ENCODE measurements around the gene XKR7.

XKR7 gene

GRCh38 chr20:31981784-31982183 lies 13.8 kb downstream of the XKR7 start:
- no peak for DNase-seq

DNA sequence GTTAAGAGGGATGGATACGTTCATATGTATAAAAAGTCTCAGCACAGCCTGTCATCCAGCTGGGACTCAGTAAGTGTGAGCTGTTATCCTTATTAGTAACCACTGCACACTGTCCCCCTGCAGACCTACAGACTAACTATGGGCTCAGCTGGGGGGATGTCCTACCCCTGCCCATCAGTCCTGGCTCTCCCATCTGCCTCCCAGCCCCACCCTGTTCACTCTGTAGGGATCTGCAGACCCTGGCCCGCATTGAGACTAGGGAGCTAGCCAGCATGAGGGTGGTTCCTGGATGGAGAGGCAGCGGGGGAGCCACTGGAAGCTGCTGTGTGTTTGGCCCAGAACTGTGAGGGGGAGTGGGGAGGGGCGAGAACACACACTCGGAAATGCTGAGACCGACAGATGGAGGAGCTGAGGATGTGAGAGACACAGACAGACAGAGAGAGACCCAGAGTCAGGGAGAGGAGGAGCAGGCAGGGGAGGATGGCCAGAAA lies 17.1 kb downstream of the XKR7 start:
- no peak for DNase-seq

DNA sequence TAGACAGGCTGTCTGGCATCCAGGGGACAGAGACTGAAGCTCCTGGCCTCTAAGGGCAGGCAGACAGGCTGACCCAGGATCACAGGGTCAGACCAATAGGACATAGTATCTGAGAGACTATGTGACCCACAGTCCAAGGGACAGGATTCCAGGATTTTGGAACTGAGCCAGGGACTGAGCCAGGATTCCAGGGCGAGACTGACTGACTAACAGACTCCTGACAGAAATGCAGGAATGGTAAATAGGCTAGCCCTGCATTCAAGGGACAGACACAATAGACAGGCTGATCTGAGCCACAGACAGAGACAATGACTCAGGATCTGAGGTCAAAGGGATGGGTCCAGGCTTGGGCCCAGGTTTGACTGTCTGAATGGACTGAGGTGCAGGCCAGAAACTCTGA lies 19.8 kb downstream of the XKR7 start:
- DNase-seq = no peak

- DNase-seq = no peak
Observed at GRCh38 chr20:31988430-31989015, 20.6 kb downstream of the XKR7 start.

DNA sequence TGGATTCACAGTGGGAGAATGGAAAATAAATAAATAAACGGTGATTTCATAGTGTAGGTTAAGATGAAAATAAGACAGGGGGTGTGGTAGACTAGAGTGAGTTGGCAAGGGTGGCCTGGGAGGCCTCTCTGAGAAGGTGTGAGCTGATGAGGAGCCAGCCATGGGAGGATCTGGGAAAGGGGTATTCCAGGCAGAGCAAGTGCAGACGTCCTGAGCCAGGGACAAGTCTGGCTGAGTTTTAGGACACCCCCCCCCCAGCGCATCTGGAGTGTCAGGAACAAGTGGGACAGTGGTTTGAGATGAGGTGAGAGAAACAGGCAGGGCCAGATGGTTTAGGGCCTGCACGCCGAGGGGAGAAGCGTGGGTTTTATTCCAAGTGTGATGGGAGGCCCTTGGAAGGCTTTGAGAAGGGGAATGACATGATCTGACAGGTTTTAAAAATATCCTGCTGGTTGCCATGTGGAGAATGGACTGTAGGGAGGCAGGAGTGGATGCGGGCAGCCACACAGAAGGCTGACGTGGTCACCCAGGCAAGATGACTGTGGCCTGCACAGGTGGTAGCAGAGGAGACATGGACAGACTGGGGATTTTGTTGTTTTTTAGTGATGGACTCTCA lies 21.2 kb downstream of the XKR7 start:
- DNase-seq = no peak

- DNase-seq = no peak
Observed at GRCh38 chr20:31990641-31991338, 22.8 kb downstream of the XKR7 start.

DNA sequence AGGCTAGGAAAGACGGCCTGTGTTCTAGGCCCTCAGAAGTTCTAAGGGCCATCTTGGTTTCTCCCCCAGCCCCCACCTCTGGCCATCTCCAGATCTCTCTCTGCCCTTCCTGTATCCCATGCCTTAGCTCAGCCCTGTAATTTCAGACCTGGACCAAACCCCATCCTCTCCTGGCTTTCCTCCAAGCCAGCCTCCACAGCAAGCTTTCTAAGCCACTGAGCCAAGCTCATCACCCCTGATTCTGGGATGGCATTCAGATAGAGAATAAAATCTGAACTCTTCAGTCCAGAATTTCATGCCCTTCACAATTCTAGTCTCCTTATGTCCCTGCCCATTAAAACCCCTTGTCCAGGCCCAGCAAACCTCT lies 23.4 kb downstream of the XKR7 start:
- no peak for DNase-seq

DNA sequence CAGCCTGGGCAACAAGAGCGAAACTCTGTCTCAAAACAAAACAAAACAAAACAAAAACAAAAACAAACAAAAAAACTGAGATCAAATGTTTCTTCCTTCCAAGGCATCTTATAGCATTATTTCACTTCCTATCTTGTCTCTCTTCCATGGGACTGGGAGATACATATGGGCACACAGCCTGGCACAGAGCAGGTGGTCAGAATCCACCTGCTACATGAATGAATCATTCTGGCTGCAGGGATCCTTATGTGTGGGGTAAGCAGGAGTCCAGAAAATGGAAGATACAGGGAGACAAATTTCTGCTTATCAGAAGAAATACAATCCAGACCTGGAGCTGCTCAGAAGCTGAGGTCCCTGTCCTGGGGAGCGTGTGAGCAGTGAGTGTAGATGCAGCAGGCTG lies 24.1 kb downstream of the XKR7 start:
- no peak for DNase-seq

- DNase-seq = no peak
Observed at GRCh38 chr20:31996996-31997395, 29.0 kb downstream of the XKR7 start.

DNA sequence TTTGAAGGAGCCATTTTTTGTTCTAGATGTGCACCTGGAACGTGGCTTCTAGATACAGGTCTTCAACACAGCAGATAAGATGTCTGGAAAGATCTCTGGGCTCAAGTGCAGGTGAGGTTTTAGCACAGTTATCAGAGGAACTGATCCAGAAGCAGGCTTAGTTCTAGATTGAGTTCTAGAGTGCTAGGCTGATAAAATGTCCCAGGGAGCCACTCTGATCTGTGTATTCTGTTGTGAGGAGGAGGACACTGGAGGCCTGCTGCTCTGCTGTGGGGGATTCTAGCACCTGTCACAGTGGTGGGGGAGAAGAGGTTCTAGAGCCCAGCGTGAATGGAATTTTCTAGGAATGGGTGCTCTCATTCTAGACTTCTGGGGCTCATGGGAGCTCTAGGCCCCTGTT lies 30.3 kb downstream of the XKR7 start:
- DNase-seq = no peak

GRCh38 chr20:32003325-32003724 lies 35.4 kb downstream of the XKR7 start:
- no peak for DNase-seq

DNA sequence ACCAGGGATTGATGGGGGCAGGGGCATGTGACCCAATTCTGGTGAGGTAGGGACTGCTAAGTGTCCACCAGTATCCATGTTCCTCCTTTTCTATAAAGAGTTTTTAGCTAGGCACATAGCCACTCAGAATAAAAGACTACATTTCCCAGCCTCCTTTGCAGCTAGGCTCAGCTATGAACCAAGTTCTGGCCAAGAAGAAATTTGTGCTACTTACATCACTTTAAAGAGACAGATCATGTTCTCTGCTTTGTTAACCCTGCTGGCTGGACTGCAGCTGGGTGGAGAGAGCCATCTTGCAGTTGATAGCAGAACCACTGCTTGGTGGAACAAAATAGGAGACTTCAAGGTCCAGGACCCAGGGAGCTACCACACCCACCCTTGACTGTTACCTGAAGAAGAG lies 37.0 kb downstream of the XKR7 start:
- DNase-seq = no peak

DNA sequence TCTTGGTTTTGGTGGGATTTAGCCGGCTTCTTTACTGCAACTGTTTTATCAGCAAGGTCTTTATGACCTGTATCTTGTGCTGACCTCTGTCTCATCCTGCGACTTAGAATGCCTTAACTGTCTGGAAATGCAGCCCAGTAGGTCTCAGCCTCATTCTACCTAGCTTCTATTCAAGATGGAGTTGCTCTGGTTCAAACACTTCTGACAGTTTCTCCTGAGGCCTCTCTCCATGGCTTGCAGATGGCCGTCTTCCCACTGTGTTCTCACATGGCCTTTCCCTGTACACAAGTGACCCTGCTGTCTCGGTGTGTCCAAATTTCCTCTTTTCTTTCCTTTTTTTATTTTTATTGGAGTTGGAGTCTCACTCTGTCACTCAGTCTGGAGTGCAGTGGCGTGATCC lies 38.1 kb downstream of the XKR7 start:
- no peak for DNase-seq

- no peak for DNase-seq
Observed at GRCh38 chr20:32006841-32007786, 39.2 kb downstream of the XKR7 start.

DNA sequence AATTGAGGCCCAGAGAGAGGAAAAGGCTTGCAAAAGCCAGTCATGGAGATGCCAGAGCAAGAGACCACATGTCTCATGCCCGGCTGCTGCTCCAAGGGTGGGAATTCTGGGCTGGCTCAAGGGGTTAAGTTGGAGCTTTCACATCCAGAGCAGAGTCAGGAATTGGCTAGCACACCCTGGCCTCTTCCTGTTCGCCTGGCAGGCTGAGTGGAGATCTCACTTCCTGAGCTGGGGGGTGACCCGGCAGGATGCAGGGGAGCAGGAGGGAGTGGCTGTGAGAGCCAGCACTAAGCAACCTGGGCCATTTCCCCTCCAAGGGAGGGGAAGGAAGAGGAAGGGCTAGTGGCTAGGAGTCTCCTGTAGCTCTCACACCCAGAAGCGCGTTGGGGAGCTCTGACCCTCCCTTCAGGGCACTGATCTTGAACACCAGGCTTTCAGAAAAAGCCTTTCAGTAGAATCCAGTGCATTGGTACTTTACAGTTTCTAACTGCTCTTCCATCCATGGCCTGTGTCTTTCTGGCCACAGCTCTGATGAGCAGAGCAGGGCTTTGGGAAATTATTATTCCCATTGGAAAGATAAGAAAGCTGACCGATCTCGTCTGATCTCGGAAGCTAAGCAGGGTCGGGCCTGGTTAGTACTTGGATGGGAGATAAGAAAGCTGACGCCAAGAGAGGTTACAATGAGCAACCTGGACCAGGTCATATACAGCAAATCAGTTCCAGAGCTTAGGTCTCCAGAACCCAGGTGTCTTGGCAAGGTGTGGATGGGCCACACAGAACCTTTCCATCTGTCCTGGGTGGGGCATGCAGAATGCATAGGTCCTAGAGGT lies 40.1 kb downstream of the XKR7 start:
- no peak for DNase-seq

GRCh38 chr20:32009564-32009963 lies 41.6 kb downstream of the XKR7 start:
- no peak for DNase-seq

DNA sequence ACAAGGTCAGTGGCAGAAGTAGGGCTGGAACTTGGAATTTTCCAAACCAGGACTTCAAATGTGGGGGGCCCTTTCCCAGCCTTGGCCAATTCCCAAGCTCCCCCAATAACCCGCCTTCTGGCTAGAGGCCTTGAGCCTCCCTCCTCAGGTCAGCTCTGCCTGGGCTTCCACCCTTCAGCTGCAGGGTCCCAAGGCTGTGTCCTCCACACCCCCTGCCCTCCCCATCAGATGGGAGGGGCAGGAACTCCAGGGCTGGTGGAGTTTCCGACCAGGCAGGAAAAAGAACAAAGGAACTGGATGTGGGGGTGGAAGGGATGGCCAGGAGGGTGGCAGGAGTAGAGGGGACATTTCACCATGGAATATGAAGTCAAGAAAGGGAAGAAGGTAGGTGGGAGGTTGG lies 42.1 kb downstream of the XKR7 start, which contains the start of gene CCM2L:
Gene CCM2L (plus strand): TSS at position 338 of the 400 bp plus-strand sequence. CDS start 17 bp downstream, at position 355.
- DNase-seq = no peak

- no peak for DNase-seq
Observed at GRCh38 chr20:32010666-32011065, 42.7 kb downstream of the XKR7 start.

GRCh38 chr20:32012159-32012688 lies 44.3 kb downstream of the XKR7 start:
- DNase-seq = no peak

- no peak for DNase-seq
Observed at GRCh38 chr20:32013326-32013725, 45.4 kb downstream of the XKR7 start.

DNA sequence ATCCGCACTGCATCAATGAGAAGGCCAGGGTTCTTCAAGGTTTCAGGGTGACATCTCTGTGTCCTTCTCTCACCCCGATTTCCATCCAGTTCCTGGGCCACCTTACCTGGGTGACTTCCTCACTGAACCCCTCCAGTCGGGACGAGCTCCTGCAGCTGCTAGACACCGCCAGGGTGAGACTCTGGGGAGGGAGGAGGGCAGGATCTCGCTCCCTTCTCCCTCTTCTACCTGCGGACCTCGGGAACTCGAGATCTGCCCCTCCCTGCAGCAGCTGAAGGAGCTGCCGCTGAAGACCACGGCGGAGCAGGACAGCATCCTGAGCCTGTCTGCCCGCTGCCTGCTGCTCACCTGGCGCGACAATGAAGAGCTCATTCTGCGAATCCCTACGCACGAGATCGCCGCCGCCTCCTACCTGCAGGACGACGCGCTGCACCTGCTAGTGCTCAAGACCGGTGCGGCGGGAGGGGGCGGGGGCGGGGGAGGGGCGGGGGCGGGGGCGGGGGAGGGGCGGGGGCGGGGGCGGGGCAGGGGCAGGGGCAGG lies 49.8 kb downstream of the XKR7 start:
- DNase-seq = no peak

Data from midbrain (tissue), 1 donor.